Astrocyte (in vitro differentiated cells and primary cell): Measurements from ENCODE around the gene FAM53A.

ENCODE experiments used
- EZH2 ChIP-seq: IDR thresholded peaks from 2 replicates; pipeline ENCODE4 v1.6.1; 2012; ENCODE audit warnings: mild to moderate bottlenecking, low read length, inconsistent platforms; ENCODE audit not compliant: insufficient read depth
- TF ChIP-seq, protein P1 (sequence below): IDR thresholded peaks from 2 replicates; pipeline ENCODE4 v1.5.1; 2011; ENCODE audit warnings: low read depth, mild to moderate bottlenecking, inconsistent platforms, low read length, moderate library complexity; ENCODE audit not compliant: insufficient read depth

- TF ChIP-seq, protein P1, sequence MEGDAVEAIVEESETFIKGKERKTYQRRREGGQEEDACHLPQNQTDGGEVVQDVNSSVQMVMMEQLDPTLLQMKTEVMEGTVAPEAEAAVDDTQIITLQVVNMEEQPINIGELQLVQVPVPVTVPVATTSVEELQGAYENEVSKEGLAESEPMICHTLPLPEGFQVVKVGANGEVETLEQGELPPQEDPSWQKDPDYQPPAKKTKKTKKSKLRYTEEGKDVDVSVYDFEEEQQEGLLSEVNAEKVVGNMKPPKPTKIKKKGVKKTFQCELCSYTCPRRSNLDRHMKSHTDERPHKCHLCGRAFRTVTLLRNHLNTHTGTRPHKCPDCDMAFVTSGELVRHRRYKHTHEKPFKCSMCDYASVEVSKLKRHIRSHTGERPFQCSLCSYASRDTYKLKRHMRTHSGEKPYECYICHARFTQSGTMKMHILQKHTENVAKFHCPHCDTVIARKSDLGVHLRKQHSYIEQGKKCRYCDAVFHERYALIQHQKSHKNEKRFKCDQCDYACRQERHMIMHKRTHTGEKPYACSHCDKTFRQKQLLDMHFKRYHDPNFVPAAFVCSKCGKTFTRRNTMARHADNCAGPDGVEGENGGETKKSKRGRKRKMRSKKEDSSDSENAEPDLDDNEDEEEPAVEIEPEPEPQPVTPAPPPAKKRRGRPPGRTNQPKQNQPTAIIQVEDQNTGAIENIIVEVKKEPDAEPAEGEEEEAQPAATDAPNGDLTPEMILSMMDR: no peak
- TF ChIP-seq EZH2: no peak
Observed at GRCh38 chr4:1660948-1661677, 23.0 kb downstream of the FAM53A start.
